K562 (cell line): ENCODE results near the gene BTG2. TPM values are rescaled to one million over a fixed set of nuclear protein-coding genes. Genes with fewer than 3 reads are reported as not detected.
A peak's percentile ranks its signal among the peaks of the same experiment; 100 is the strongest.
"Not testable (repeated sequence)": the region's sequence is repeated elsewhere in the genome, so short reads cannot be mapped to it uniquely, and the experiment has no call there.

ENCODE experiments used
- KDM5B ChIP-seq: fragments of 200-600 bp; sonication (generic); IDR thresholded peaks from 2 replicates; pipeline ENCODE4 v1.6.1; 2012; ENCODE audit warnings: low read depth, mild to moderate bottlenecking, moderate library complexity, low read length, control low read depth, inconsistent platforms; ENCODE audit not compliant: insufficient replicate concordance
- TOE1 ChIP-seq, 2 experiments: fragments of 450-650 bp in 1 of 2; sonication (generic) in 1 of 2; formaldehyde crosslinking in 1 of 2; IDR thresholded peaks; 2 replicates each; pipeline versions ENCODE4 v1.7.1 to v1.8.0; 2016 to 2022; ENCODE audit warnings: borderline replicate concordance in 2 of 2, mild to moderate bottlenecking in 2 of 2, antibody characterized with exemption in 1 of 2, inconsistent platforms in 1 of 2, low read depth in 1 of 2, missing genetic modification reagents in 1 of 2, moderate library complexity in 1 of 2
- ZBTB40 ChIP-seq, 2 experiments: fragments of 450-650 bp in 1 of 2; sonication (generic) in 1 of 2; formaldehyde crosslinking in 1 of 2; IDR thresholded peaks; 2 replicates each; pipeline versions ENCODE4 v1.7.1 to v1.9.0; 2016 to 2022; ENCODE audit warnings: inconsistent platforms in 1 of 2, mild to moderate bottlenecking in 1 of 2, missing genetic modification reagents in 1 of 2
- polyA plus RNA-seq, 8 experiments: library from polyadenylated mRNA; depleted of rRNA in 4 of 8; stranded (reverse) in 5 of 8; unstranded in 3 of 8; fragments of >200 nt; fragmentation: Nextera tagmentation in 2 of 8; fragmentation: Illumina TruSeq in 1 of 8; extraction: Ambion mirVana in 2 of 8; extraction: Trizol in 1 of 8; gene quantifications; 2 replicates each; pipeline versions ENCODE4 v1.2.1 to v1.2.3, GENCODE V29; 2011 to 2014; ENCODE audit warnings: inconsistent platforms in 1 of 8, missing spikeins in 1 of 8
- total RNA-seq, 7 experiments: library from RNA; depleted of rRNA in 6 of 7; stranded (reverse); fragments of >200 nt in 6 of 7; fragmentation: Illumina TruSeq in 2 of 7; extraction: Trizol in 2 of 7; gene quantifications; 2 replicates each; pipeline versions ENCODE4 v1.2.1 to v1.2.3, GENCODE V29; 2011 to 2021; ENCODE audit warnings: low replicate concordance in 1 of 7

The BTG2 gene
- total and polyA plus RNA-seq, 9 of the 15 experiments (the other 6 are each of a cell fraction or from before 2014, with no cell fraction given): 2.3 to 41.9 (median 8.7) TPM

- TF ChIP-seq ZBTB40 (IDR thresholded peaks at IDR 0.05) (peak; percentile 25; the same call in 1 of the 2 replicates), TOE1 (IDR thresholded peaks at IDR 0.05; ENCODE audit: borderline replicate concordance) (0 out of 2 replicates have a peak, but pooled peaks have one; percentile 5), KDM5B (peak; percentile 3)
- TF ChIP-seq ZBTB40 (CRISPR knock-in tag; IDR thresholded peaks at IDR 0.05); TOE1 (CRISPR knock-in tag; IDR thresholded peaks at IDR 0.05; ENCODE audit: borderline replicate concordance, low read depth): not testable (repeated sequence)
These were observed 5.4 kb upstream of the BTG2 start (continued) for GRCh38 chr1:203299719-203300429.
